Epithelial cell of esophagus (primary cell): ENCODE measurements around the gene FAM240A.
A peak's percentile ranks its signal among the peaks of the same experiment; 100 is the strongest.

Source experiments
- DNase-seq: peaks from one replicate; pipeline ENCODE4 v3.0.0; 2010; ENCODE audit warnings: low read depth
- H3K4me3 ChIP-seq: 2 replicates; pipeline ENCODE4 v1.5.1; 2011; ENCODE audit warnings: mild to moderate bottlenecking, low read length, control low read depth
- TF ChIP-seq, protein P1 (sequence below): IDR thresholded peaks from 2 replicates; pipeline ENCODE4 v1.5.1; 2011; ENCODE audit warnings: low read depth, mild to moderate bottlenecking, low read length, control low read depth, inconsistent platforms; ENCODE audit not compliant: insufficient read depth; ENCODE audit errors: missing control alignments

FAM240A gene

DNA sequence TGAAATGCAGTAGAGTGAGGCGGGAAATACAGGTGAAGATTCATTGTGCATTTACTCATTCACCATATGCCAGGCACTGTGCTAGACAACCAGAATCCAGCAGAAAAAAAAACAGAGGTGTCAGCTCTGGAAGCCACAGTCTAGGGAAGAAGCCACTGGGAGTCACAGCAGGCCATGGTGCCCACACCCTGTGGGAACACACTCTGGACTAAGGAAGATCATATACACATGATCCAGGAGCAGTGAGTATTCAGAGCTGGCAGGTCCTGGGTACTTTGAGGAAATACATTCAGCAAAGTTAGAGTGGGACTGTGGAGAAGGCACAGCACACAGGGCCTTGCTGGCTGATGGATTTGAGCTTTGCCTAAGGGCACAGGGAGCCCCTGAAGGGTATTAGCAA lies 14.8 kb downstream of the FAM240A start:
- TF ChIP-seq, protein P1, sequence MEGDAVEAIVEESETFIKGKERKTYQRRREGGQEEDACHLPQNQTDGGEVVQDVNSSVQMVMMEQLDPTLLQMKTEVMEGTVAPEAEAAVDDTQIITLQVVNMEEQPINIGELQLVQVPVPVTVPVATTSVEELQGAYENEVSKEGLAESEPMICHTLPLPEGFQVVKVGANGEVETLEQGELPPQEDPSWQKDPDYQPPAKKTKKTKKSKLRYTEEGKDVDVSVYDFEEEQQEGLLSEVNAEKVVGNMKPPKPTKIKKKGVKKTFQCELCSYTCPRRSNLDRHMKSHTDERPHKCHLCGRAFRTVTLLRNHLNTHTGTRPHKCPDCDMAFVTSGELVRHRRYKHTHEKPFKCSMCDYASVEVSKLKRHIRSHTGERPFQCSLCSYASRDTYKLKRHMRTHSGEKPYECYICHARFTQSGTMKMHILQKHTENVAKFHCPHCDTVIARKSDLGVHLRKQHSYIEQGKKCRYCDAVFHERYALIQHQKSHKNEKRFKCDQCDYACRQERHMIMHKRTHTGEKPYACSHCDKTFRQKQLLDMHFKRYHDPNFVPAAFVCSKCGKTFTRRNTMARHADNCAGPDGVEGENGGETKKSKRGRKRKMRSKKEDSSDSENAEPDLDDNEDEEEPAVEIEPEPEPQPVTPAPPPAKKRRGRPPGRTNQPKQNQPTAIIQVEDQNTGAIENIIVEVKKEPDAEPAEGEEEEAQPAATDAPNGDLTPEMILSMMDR = no peak
- no peak overlapping the region for H3K4me3 ChIP-seq
- DNase-seq = no peak

DNA sequence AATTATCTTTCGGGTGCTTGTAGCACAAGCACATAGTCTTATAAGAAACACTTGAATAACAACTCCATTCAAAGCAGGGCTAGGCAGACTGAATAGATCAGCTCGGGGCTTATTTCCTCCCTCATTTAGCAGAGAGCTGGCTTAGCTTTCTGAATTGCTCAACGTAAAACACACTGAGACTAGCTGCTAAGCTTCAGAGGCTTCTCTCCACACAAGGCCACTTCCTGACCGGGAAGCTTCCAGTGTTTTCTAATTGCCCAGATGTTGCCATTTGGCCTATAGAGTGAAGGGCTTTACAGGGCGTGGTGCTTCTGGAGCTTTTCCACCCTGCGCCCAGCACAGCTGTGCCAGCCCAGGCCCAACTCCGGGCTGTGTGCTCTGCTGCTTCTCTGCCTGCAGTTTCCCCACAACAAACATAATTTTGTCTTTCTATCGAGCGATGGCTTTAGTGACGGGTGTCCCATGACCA lies 16.6 kb downstream of the FAM240A start:
- DNase-seq = no peak
- TF ChIP-seq, protein P1 = no peak
- no peak overlapping the region for H3K4me3 ChIP-seq

GRCh38 chr3:46629551-46630517 lies 17.5 kb downstream of the FAM240A start:
- peak overlapping the region; percentile 24 for H3K4me3 ChIP-seq
- TF ChIP-seq, protein P1 = peak; percentile 80
- peak; percentile 79 for DNase-seq

DNA sequence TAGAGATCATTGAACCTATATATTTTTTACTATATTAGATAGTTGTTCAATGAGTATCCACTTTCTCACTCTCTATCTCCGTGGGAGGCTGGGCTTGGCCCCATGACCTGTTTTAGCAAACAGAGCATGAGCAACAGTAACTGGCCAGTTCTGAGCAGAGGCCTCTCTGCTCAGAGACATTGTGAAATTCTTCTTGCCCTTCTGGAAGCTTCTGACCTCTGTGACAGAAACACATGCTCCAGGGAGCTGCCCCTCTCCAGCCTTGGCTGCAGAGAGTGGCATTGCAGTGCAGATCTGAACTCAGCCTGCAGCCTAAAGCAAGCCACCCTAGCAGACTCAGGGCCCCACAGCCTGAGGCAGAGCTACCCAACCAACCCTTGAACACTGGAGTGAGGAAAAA lies 20.5 kb downstream of the FAM240A start:
- H3K4me3 ChIP-seq = no peak overlapping the region
- TF ChIP-seq, protein P1 = no peak
- no peak for DNase-seq

GRCh38 chr3:46634856-46635255 lies 22.5 kb downstream of the FAM240A start:
- no peak for DNase-seq
- TF ChIP-seq, protein P1 = no peak
- no peak overlapping the region for H3K4me3 ChIP-seq

DNA sequence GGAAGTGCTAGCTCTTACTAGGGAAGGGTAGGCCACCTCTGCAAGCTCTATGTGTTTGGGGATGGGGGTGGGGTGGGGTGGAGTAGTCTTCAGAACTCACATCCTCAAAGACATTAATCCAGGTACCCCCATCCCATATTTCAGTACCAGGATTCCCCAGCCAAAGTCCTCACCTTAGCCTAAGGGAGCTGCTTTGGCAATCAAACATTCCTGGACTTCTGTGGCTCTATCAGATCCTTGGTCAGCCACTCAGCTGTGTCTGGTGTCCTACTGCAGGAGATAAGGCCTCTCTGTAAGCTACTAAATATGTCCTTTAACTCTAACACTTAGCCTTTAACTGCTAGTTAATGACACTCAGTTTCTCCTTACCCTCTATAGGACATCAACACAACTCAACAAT lies 26.9 kb downstream of the FAM240A start:
- no peak overlapping the region for H3K4me3 ChIP-seq
- TF ChIP-seq, protein P1 = no peak
- DNase-seq = no peak
